HepG2 (cell line): ENCODE data around the gene RIPOR1. TPM values are rescaled to one million over a fixed set of nuclear protein-coding genes. Genes with fewer than 3 reads are reported as not detected.

ENCODE experiments used
- ARID2 ChIP-seq: sonication (generic); formaldehyde crosslinking; IDR thresholded peaks from 2 replicates; pipeline ENCODE4 v1.8.1; 2022; ENCODE audit warnings: mild to moderate bottlenecking, missing genetic modification reagents, borderline replicate concordance
- ATF7-NPFF ChIP-seq: sonication (generic); formaldehyde crosslinking; IDR thresholded peaks from 2 replicates; pipeline ENCODE4 v1.8.1; 2023; ENCODE audit warnings: mild to moderate bottlenecking, low read depth, missing genetic modification reagents, moderate library complexity
- CBX5 ChIP-seq: sonication (generic); formaldehyde crosslinking; IDR thresholded peaks from 2 replicates; pipeline ENCODE4 v1.4.0; 2020; ENCODE audit warnings: missing genetic modification reagents, borderline replicate concordance
- DMAP1 ChIP-seq: IDR thresholded peaks from 2 replicates; pipeline ENCODE4 v1.6.1; 2016
- ELF4 ChIP-seq: sonication (generic); formaldehyde crosslinking; IDR thresholded peaks from 2 replicates; pipeline ENCODE4 v1.5.0; 2020; ENCODE audit warnings: missing genetic modification reagents, mild to moderate bottlenecking, moderate library complexity, borderline replicate concordance
- GPBP1L1 ChIP-seq: sonication (generic); formaldehyde crosslinking; IDR thresholded peaks from 2 replicates; pipeline ENCODE4 v1.5.0; 2020; ENCODE audit warnings: mild to moderate bottlenecking, missing genetic modification reagents
- HNRNPLL ChIP-seq: fragments of 200-400 bp; formaldehyde crosslinking; IDR thresholded peaks from 2 replicates; pipeline ENCODE4 v1.6.1; 2017; ENCODE audit warnings: mild to moderate bottlenecking, low read depth, low read length; ENCODE audit not compliant: poor library complexity, severe bottlenecking
- NCOA2 ChIP-seq: sonication (generic); formaldehyde crosslinking; IDR thresholded peaks from 2 replicates; pipeline ENCODE4 v1.8.0; 2022; ENCODE audit warnings: inconsistent platforms
- NR2F6 ChIP-seq, 2 experiments: IDR thresholded peaks; 2 replicates each; pipeline ENCODE4 v1.6.1; 2016; ENCODE audit warnings: antibody characterized with exemption in 1 of 2, mild to moderate bottlenecking in 1 of 2
- PHF21A ChIP-seq: sonication (generic); formaldehyde crosslinking; IDR thresholded peaks from 2 replicates; pipeline ENCODE4 v1.5.0; 2020; ENCODE audit warnings: mild to moderate bottlenecking, missing genetic modification reagents
- RXRA ChIP-seq: sonication (generic); formaldehyde crosslinking; IDR thresholded peaks from 2 replicates; pipeline ENCODE4 v1.5.1; 2020; ENCODE audit warnings: missing genetic modification reagents
- SP4 ChIP-seq: sonication (generic); formaldehyde crosslinking; IDR thresholded peaks from 2 replicates; pipeline ENCODE4 v1.8.1; 2023; ENCODE audit warnings: mild to moderate bottlenecking, missing genetic modification reagents
- SPEN ChIP-seq: sonication (generic); formaldehyde crosslinking; IDR thresholded peaks from 2 replicates; pipeline ENCODE4 v1.5.1; 2020; ENCODE audit warnings: low read depth, mild to moderate bottlenecking, missing genetic modification reagents
- ZNF138 ChIP-seq: sonication (generic); formaldehyde crosslinking; IDR thresholded peaks from 2 replicates; pipeline ENCODE4 v1.5.0; 2020; ENCODE audit warnings: mild to moderate bottlenecking, low read depth, missing genetic modification reagents
- ZNF264 ChIP-seq: sonication (generic); formaldehyde crosslinking; IDR thresholded peaks from 2 replicates; pipeline ENCODE4 v1.4.0; 2020; ENCODE audit warnings: missing genetic modification reagents
- ZNF335 ChIP-seq: sonication (generic); formaldehyde crosslinking; IDR thresholded peaks from 2 replicates; pipeline ENCODE4 v1.4.0; 2020; ENCODE audit warnings: missing genetic modification reagents
- ZNF430 ChIP-seq: sonication (generic); formaldehyde crosslinking; IDR thresholded peaks from 2 replicates; pipeline ENCODE4 v1.9.0; 2021; ENCODE audit warnings: mild to moderate bottlenecking, missing genetic modification reagents
- ZNF644 ChIP-seq: IDR thresholded peaks from 2 replicates; pipeline ENCODE4 v1.6.1; 2016; ENCODE audit warnings: low read depth
- ZNF687 ChIP-seq: sonication (generic); formaldehyde crosslinking; IDR thresholded peaks from 2 replicates; pipeline ENCODE4 v1.5.1; 2020; ENCODE audit warnings: mild to moderate bottlenecking, missing genetic modification reagents, moderate library complexity
- polyA plus RNA-seq, 8 experiments: library from polyadenylated mRNA; depleted of rRNA in 3 of 8; stranded (reverse) in 7 of 8; unstranded in 1 of 8; fragments of >200 nt; fragmentation: Illumina TruSeq in 4 of 8; extraction: Trizol in 4 of 8; gene quantifications; 2 replicates each; pipeline versions ENCODE4 v1.2.1 to v1.2.3, GENCODE V29; 2011 to 2016; ENCODE audit warnings: low read depth in 4 of 8, missing spikeins in 1 of 8, mixed read lengths in 1 of 8; ENCODE audit not compliant: insufficient read depth in 1 of 8
- total RNA-seq, 5 experiments: library from RNA; depleted of rRNA; stranded (reverse); fragments of >200 nt; fragmentation: Illumina TruSeq; extraction: Trizol; gene quantifications; 2 replicates each; pipeline ENCODE4 v1.2.3, GENCODE V29; 2016; ENCODE audit warnings: low read depth in 1 of 5
- TF ChIP-seq, protein P1 (sequence below): sonication (generic); formaldehyde crosslinking; IDR thresholded peaks from 2 replicates; pipeline ENCODE4 v1.4.0; 2020; ENCODE audit warnings: missing genetic modification reagents
- TF ChIP-seq, protein P2 (sequence below): sonication (generic); formaldehyde crosslinking; IDR thresholded peaks from 2 replicates; pipeline ENCODE4 v1.5.0; 2020; ENCODE audit warnings: missing genetic modification reagents

Gene RIPOR1
- total and polyA plus RNA-seq, 2 of the 13 experiments (the other 11 are each of a cell fraction or from before 2014, with no cell fraction given) = 4.6 to 8.1 TPM

DNA sequence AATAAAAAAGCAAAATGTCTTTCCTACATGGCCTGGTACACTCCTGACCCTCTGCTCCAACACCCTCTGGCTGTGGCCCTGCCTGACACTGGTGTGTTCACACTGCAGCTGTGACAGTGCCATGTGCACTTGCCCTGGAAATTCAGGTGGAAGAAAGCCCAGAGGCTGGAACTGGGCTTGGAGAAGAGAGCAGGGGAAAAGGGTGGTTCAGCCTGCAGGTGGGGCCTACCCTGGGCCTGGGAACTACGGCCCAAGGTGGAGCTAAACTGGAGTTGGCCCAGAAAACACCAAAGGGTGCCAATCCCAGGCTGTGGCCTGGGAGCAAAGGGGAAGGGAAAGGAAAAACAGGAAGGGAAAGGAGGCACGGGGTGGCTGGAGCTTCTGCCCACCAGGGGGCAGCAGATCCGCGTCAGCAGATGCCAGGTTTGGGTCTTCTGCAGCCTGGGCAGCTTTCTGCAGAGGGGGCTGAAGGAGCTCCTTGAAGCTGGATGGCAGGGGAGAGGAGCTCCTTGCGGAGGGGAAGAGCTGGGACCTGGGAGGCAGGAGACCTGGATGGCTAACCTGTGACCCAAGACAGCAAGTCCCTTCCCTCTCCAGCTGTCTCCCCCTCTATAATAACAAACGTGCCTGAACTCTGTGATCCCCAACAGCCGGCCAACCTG lies 18.3 kb downstream of the RIPOR1 start (continued):
- TF ChIP-seq ZNF687 (CRISPR knock-in tag) (peak; percentile 59), ZNF644 (CRISPR knock-in tag) (no peak), NCOA2 (no peak), ZNF264 (no peak; the same call in 1 of the 2 replicates), ZNF335 (CRISPR knock-in tag) (no peak), HNRNPLL (no peak), SPEN (CRISPR knock-in tag) (no peak), CBX5 (CRISPR knock-in tag) (peak; percentile 45; the same call in 1 of the 2 replicates), RXRA (CRISPR knock-in tag) (peak; percentile 23; the same call in 1 of the 2 replicates), ELF4 (CRISPR knock-in tag) (no peak), NR2F6 (IDR thresholded peaks at IDR 0.05) (no peak), NR2F6 (CRISPR knock-in tag; IDR thresholded peaks at IDR 0.05) (no peak; the same call in 1 of the 2 replicates), SP4 (no peak), GPBP1L1 (CRISPR knock-in tag) (no peak), ZNF138 (CRISPR knock-in tag) (no peak), PHF21A (CRISPR knock-in tag) (no peak), ZNF430 (CRISPR knock-in tag) (no peak), DMAP1 (CRISPR knock-in tag) (no peak), ATF7-NPFF (no peak), ARID2 (CRISPR knock-in tag) (no peak)
- TF ChIP-seq, protein P1, sequence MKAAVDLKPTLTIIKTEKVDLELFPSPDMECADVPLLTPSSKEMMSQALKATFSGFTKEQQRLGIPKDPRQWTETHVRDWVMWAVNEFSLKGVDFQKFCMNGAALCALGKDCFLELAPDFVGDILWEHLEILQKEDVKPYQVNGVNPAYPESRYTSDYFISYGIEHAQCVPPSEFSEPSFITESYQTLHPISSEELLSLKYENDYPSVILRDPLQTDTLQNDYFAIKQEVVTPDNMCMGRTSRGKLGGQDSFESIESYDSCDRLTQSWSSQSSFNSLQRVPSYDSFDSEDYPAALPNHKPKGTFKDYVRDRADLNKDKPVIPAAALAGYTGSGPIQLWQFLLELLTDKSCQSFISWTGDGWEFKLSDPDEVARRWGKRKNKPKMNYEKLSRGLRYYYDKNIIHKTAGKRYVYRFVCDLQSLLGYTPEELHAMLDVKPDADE (CRISPR knock-in tag) = no peak
- TF ChIP-seq, protein P2, sequence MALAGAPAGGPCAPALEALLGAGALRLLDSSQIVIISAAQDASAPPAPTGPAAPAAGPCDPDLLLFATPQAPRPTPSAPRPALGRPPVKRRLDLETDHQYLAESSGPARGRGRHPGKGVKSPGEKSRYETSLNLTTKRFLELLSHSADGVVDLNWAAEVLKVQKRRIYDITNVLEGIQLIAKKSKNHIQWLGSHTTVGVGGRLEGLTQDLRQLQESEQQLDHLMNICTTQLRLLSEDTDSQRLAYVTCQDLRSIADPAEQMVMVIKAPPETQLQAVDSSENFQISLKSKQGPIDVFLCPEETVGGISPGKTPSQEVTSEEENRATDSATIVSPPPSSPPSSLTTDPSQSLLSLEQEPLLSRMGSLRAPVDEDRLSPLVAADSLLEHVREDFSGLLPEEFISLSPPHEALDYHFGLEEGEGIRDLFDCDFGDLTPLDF (CRISPR knock-in tag) = no peak
